ENCODE results near the gene PRDM16. TPM values are rescaled to one million over a fixed set of nuclear protein-coding genes. Genes with fewer than 3 reads are reported as not detected.
A peak's percentile ranks its signal among the peaks of the same experiment; 100 is the strongest.

The PRDM16 gene
- total RNA-seq, 1 donor from 2014 or later: 15.9 TPM

DNA sequence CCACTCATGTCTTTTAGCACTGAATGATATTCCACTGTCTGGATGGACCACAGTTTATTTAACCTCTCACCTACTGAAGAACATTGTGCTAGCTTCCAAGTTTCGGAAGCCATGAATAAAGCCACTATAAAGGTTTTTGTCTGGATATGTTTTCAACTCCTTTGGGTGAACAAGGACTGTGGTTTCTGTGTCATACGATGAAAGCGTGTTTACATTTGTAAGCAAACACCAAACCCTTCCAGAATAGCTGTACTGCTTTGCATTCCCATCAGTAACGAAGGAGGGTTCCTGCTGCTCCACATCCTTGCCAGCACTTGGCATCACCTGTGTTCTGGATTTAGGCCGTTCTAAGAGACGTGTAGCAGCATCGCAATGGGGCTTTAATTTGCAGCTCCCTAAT, 374.8 kb downstream of the PRDM16 start:
- DNase-seq (ENCODE audit: low spot score): no peak

DNA sequence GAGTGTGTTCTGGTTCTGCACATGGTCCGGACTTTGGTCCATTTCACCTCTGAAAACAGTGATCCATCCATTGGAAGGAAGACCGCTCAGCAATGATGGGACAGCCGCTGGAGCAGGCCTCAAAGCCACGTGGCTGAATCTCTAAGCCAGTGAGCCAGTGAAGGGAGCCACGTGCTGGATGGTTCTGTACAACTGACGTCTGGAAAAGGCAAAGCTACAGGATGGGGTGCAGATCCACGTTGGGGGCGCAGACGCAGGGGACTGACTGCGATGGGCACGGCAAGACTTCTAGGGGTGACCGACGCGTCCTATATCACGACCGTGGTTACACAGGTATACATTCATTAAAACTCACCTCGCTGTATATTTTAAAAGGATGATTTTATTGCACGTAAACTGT, 375.3 kb downstream of the PRDM16 start:
- no peak for DNase-seq (ENCODE audit: low spot score)

DNA sequence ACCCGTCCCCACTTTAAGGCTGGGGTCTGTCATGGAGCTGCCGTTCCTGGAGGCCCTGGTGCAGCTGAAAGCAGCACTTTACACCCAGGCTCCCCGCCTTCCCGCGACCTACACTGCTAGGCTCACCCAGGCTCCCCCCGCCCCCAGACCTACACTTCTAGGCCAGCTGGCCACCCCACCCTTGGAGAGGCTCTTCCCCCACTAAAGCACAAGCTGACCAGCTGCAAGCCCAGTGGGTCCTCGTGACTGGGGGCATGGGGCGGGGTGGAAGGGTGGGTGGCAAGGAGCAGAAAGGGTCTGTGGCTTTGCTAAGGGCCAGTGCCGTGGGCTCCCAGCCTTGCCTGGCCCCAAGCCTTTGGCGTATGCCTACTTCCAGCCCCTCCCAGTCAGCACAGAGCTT, 375.7 kb downstream of the PRDM16 start:
- no peak for DNase-seq (ENCODE audit: low spot score)

DNA sequence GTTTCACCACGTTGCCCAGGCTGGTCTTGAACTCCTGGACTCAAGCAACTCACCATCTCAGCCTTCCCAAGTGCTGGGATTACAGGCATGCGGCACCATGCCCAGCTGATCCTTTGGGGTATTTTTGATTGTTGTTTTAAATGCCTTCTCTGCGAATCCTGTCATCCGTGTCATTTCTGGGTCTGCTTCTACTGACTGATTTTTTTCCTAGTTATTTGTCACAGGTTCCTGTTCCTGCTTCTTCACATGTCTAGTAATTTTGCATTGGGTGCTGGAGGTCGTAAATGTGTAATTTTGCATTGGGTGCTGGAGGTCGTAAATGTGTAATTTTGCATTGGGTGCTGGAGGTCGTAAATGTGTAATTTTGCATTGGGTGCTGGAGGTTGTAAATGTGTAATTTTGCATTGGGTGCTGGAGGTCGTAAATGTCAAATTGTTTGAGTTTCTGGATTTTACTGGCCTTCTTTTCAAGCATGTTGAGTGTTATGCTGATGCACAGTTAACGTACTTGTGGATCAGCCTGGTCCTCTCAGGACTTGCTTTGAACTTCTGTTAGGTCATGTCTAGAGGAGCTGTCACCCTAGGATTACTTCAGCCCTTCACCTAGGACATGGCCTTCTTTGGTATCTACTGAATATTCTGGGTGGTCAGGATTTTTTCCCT, 381.3 kb downstream of the PRDM16 start:
- no peak for DNase-seq (ENCODE audit: low spot score)

DNA sequence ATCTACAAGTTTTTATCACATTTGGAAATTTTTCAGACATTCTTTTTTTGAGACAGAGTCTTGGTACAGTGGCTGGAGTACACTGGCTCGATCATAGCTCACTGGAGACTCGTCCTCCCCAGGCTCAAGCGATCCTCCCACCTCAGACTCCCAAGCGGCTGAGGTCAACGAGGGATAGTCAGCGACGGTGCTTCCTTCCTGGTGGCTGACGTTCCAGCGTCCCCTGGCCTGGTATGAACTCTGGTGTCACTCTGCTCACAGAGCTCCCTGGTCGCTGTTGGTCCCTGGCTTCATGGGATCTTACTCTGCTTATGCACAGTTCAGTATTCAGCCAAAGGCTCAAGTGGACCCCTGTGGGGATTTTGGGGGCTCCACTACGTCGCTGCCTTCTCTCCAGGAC, 382.0 kb downstream of the PRDM16 start:
- no peak for DNase-seq (ENCODE audit: low spot score)

DNA sequence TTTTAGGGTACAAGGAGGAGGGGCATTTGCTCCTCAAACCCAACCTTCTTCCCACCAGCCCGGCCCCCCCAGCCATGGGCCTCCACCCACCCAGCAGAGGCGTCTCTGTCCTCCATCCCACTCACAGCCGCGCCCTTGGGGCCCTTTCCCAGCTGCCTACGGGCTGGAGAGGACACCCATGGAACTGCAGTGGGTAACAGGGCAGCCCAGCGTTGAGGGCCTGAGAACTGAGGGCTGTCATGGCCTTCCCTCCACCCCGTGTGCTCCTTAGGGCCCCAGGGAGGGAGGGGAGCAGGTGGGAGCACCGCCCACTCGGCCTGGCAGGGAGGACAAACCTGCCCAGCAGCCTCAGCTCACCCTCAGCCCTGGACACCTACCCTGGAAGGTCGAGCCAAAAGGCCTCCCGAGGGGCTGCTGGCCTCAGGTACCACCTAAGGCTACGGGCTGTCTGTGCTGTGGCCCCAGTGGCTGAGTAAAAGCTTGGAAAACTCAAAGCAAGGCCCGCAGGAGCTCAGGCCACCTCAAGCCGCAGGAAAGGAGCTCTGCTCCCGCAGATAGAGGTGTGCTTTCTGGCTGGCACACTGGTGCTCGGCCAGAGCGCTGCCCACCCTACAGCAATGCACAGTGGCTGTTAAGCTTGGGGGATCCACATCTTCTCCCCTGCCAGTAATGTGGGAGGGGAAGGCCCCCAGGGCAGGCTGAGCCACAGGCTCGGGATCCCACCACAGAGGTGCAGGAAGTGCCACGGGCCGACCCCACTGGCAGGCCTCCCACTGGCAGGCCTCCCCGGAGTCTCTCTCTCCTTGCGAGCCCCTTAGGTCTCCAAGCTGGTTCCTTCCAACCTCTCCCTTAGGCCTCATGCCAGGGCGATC, 383.2 kb downstream of the PRDM16 start:
- no peak for DNase-seq (ENCODE audit: low spot score)

DNA sequence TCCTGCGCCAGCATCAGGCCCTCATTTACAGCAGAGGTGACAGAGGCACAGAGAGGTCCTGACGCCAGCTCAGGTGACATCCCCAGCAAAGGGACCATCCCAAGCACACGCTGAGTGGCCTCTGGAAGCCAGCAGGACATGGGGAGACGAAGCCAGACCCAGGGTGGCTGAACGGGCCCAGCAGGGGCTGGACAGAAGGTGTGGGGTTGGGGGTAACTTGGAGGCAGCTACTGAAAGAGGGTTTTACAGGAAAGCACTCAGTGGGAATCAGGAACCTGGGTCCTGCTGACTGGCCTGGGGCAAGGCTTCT, 383.8 kb downstream of the PRDM16 start:
- DNase-seq (ENCODE audit: low spot score): no peak

DNA sequence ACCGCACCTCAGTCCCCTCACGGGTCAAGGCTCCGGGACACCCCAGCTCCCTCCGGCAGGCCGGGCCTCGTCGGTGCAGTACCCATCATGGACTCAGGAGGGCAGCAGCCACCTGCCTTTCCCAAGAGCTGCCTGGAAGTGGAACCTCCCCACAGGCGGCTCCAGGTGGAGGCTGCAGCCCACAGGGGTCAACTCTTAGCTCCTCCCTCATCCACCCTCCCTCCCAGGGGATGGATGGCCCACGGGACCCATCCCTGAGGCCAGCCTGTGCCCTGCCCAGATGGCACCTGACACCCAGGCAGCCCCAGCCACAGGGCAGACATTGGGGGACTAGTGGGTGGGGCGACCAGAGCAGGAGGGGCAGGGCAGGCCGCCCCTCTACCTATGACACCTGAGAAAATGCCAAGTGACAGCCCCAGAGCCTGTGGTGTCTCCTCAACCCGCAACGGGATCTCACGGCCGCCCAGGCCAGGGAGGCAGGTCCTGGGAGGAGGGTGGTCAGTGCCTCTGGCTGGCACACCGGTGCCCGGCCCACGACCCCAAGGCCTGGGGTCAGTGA, 384.3 kb downstream of the PRDM16 start:
- DNase-seq (ENCODE audit: low spot score): peak; percentile 82

DNA sequence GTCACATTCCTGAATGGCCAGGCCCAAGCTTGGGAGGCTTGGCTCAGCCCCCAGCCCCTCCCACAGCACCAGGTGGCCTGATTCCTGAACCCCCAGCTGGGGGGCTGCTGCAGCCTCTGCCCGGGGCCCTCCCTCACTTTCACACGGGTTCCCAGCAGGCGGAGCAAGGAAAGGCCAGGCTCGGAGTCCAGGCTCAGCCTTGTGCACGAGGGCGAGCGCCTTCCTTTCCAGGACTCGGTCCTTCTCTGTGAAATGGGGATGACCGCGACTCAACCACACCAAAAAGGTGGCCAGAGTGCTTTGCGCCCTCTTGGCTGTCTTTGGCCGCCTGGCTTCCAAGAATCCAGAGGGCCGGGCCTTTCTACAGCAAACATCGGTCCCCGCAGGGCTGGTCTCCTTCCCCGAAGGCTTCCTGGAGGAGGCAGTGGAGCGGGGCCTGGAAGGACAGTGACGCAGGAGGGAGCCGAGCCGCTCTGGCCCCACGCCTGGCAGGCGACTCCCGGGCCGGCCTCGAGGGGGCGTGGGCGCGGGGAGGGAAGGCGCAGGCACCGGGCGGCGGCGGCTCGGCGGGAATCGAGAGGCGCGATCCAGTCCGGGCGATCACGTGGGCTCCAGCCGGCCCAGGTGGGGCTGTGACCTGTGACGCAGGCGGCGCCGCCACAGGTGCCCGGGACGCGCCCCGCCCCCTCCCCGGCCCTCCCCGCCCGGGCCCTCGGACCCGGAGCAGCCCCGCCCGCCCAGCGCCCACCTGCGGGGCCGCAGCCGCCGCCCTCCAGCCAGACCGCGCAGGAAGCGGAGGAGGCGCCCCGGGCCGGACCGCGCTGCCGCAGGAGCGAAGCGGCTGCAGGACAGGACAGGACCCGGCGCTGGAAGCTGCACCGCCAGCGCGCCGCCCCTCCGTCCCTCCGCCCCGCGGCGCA, 385.1 kb downstream of the PRDM16 start, which contains the start of gene ARHGEF16:
Gene ARHGEF16 (plus strand): TSS at position 775 of the 920 bp plus-strand sequence. CDS start 8,420 bp downstream, outside the sequence.
- peak; percentile 78 for DNase-seq (ENCODE audit: low spot score)

DNA sequence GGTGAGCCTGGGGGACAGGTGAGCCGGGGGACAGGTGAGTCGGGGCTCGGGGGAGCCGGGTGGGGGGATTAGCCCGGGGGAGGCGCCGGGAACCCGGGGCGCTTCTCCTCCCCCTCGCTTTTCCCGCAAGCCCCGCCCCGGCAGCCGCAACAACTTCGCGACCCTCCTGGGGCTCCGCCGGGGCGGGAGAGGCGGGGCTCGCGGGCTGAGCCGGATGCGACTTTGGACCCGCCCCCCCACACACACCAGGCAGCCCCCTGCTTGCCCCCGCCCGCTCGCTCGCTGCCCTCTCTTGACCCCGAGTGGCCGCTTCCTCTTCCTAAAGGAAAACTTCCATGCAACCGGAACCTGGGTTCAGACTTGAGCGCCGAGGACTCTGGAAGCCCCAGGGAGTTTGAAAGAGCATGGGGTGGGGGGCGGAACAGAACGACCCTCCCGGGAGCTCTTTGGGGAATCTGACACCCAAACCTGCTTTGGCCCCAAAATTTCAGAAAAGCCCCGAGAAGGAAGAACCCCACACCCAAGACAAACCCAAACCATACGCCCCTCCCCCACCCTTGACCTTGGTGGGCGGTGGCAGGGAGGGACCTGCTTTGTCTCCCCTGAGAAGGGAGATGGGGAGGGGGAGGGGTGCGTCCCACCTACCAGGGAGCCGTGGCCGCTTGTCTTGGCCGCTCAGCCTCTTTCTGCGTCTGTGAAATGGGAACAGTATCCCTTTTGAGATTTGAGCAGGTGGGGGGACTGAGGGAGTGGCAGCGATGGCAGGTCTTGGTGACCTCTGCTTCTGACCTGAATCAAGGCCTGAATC, 386.0 kb downstream of the PRDM16 start:
- DNase-seq (ENCODE audit: low spot score): no peak

DNA sequence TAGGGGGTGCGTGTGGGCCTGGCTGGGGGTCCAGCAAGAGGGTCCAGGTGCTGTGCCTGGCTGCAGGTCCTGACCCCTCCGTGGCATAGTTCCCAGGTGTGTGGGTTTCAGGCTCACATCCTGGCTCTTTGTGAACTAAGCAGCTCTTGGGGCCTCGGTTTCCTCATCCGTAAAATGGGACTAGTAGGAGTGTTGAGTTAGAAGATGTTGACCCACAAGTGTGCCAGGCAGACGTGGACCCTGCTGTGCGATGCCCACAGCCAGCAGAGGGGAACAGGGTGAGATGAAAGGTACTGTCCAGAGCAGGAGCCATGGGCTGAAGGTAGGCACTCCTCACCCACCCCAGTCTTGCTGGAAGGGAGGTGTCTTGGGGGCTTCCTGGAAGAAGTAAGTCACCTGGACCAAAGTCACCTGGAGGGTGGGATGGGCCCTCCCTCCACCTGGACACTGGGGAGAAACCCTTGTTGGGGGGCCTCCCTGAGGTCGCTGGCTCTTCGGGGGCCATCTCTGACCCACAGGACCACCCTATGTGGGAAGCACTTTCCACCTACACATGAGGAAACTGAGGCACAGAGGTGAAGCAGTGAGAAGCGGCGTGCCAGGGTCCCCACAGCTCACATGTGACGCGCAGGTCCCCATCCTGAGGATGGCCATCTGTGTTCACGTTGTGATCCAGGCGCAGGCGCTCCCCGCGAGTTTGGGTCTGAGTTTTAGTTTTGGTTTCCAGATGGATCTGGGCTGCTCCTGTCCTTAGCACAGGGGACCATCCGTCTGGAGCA, 386.9 kb downstream of the PRDM16 start:
- no peak for DNase-seq (ENCODE audit: low spot score)

DNA sequence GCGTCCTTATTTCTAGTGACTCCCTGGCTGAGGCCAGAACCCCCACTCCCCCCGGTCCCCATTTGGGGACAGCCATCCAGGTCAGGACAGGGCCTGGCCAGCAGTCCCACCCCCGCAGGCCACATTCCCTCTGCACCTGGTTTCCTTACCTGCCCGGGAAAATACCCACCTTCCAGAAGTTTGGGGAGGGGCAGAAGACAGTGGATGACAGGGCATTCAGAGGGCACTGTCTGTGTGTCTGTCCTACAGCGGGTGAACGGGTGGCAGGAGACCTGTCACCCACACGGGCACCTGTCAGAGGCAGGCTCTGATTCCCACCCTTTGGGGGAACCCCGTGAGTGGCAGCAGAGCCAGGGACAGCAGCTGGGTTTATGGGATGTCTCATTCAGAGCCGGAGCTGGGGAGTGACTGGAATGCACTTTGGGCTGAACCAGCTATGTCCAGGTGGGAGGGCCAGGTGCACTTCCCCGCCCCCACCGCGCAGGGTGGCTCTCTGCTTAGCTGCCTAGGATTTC, 387.5 kb downstream of the PRDM16 start:
- DNase-seq (ENCODE audit: low spot score): no peak

DNA sequence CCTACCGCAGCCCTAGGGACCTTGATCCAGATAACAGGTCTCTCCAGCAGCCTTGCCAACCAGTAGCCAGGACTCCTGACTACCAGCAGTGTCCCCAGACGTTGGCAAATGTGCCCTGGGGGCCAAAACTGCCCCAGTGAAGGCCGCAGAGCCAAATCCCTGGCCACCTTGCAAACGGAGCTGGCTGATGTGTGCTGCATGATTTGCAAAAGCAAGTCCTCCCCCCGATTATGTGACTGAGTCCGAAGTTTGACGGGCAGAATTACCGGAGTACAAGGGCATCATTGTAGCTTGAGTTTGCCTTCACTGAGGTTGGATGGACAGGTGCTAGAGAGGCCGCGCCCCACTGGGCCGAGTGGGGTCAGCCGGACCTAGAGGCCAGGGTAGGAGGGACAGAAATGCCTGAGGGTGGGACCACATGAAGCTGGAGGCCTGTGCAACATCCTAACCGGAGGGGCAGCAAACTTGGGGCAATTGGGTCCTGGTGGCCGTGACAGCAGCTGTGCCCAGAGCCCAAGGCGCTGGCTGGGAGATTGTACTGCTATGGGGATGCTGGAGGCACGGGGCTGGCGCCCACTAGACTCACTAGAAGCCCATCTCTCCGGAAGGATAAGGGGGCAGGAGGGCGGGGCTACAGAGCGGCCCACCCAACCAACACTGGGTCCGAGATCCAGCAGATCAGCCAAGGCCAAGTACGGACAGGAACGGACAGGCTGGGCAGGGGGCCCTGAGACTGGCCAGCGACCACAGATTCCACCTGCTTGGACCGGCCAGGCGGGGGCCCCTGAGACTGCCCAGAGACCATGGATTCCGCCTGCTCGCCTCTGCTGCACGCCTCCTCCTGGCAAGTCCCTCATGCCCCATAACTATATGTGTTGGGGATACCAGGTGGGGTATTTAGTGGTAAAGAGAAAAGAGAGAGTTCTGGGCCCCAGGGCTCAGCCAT, 388.2 kb downstream of the PRDM16 start:
- no peak for DNase-seq (ENCODE audit: low spot score)

DNA sequence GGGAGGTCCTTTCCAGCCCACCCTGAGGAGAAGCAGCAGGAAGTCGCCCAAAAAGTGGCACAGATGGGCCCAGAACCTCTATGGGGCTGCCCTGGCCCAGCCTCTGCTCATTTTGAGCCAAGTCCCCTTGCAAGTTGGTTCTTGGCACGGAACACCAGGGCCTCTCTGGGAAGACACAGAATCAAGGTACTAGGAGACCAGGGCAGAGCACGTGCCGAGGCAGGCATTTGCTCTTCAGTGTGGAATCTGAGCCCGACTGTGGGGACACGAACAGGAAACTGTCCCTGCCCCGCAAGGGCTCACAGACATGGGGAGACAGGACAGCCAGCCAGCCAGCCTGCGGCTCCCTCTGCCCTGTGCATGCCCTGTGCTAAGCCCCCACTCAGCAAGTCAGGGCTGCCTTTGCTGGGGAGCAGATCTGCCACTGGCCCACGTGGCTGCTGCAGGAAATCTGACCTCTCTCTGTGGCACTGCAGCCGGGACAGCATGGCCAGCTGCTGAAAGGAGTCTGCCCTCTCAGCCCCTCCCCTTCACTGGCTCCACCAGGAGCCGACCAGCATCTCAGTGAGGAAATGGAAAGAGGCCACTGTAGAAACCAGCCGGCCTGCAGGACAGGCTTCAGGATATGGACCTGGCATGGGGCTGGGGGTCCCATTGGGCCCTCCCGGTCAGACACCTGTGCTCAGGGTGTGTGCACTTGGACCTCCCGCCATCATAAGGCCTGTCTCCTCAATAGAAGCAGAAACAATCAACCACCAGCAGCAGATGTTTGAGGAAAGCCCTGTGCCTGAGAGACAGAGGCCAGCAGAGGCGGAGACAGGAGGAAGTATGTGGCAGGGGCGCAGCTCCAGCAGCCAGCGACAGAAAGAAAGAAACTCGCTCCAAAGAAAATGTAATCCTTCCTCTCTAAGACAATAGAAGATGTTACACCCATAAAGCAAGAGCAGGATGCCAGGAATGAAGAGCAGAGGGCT, 389.2 kb downstream of the PRDM16 start:
- DNase-seq (ENCODE audit: low spot score): no peak

DNA sequence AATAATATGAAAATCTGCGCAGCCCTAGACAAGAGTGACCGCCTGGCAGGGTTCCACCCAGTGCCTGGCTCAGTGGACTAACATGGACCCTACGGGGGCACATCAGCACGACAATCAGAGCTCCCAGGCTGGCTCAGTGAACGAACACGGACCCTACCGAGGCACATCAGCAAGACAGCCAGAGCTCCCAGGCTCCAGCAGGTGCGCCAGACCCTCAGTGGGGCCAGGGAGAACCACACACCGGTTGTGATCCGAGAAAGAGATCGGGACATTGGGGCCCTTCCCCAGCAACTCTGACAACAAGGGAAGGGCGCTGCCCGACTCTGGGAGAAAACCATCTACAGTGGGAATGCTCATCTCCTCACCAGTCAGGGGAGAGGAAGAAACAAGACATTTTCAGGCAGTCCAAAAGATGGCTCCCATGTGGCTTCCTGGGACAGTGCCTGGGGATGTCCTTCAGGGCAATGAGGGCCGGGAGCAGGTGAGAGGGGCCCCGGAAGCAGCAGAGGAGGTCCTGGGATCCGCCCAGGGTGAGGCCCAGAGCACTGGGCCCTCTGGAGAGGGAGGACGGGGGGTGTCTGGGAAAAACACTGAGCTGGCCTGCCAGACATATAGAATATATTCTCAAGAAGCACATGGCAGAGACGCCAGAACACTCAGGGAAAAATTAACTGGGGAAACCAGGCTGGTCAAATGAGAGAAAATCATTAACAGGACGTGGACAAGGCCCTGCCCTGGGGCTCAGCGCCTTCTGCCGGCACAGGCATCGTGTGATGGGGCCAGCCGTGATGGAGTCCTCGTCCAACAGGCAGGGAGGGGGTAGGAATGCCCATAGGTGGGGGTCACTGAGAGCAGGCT, 390.3 kb downstream of the PRDM16 start:
- DNase-seq (ENCODE audit: low spot score): no peak

DNA sequence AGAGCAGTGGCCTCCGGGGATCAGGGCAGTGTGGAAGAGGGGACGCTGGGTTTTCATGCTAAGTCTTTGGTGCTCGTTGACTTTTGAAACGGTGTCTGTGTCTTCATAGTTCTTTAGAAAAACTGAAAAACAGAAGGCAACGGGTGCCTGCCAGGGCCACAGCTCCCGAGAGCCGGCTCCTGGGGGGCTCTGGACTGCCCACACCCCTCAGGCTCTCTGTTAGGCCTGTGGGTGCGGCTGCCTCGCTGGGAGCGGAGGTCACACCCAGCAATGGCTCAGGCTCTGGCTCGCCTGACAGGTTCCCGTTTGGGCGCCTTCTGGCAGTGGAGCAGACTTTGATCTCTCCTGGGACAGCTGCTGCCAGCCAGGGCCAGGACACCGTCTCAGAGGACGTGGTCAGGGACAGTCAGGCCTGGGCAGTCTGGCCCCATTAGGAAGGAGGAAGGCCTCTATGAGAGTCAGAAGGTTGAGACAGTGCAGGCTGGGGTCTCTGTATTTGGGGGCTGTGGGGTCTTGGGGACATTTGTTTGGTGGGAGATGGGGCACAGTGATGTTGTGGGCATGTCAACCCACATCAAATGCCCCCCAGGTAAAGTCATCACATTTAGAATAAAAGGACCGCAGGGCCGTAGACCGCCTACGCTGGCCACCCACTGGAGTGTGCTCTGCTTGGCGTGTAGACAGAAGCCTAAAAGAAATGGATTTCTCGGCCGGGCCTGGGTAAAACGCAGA, 391.1 kb downstream of the PRDM16 start:
- DNase-seq (ENCODE audit: low spot score): no peak
